ENCODE results near the gene NDUFA11. TPM values are rescaled to one million over a fixed set of nuclear protein-coding genes. Genes with fewer than 3 reads are reported as not detected.

NDUFA11 gene
- total RNA-seq, 1 donor, result 265 TPM

- Histone ChIP-seq H3K4me1 (ENCODE audit: insufficient read depth, low read length) (peaks cover 20% of the 10 kb centered on the region), H3K36me3 (ENCODE audit: insufficient read depth, low read length) (peaks cover 4% of the 10 kb centered on the region), H3K4me3 (ENCODE audit: insufficient read depth, low read length) (peak within 1 kb of the TSS; percentile 97), H3K79me2 (ENCODE audit: insufficient read depth, low read length) (peaks cover 39% of the 10 kb centered on the region), H3K9me3 (ENCODE audit: low read depth, low read length) (no peaks in the 10 kb centered on the region), H4K20me1 (ENCODE audit: insufficient read depth, low read length) (peaks cover 25% of the 10 kb centered on the region), H3K4me2 (ENCODE audit: insufficient read depth, low read length) (peak within 1 kb of the TSS; percentile 86), H3K27me3 (ENCODE audit: insufficient read depth, low read length) (no peaks in the 10 kb centered on the region), H2AFZ (ENCODE audit: low read length) (peak within 1 kb of the TSS; percentile 92), H3K27ac (ENCODE audit: low read depth, low read length) (peak within 1 kb of the TSS; percentile 94)
- peak; percentile 100 for DNase-seq (ENCODE audit: insufficient read length, low spot score, missing footprints)
- TF ChIP-seq, protein P1, sequence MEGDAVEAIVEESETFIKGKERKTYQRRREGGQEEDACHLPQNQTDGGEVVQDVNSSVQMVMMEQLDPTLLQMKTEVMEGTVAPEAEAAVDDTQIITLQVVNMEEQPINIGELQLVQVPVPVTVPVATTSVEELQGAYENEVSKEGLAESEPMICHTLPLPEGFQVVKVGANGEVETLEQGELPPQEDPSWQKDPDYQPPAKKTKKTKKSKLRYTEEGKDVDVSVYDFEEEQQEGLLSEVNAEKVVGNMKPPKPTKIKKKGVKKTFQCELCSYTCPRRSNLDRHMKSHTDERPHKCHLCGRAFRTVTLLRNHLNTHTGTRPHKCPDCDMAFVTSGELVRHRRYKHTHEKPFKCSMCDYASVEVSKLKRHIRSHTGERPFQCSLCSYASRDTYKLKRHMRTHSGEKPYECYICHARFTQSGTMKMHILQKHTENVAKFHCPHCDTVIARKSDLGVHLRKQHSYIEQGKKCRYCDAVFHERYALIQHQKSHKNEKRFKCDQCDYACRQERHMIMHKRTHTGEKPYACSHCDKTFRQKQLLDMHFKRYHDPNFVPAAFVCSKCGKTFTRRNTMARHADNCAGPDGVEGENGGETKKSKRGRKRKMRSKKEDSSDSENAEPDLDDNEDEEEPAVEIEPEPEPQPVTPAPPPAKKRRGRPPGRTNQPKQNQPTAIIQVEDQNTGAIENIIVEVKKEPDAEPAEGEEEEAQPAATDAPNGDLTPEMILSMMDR (IDR thresholded peaks at IDR 0.05; ENCODE audit: extremely low read depth, low read depth, low read length), result no peak
Measured at GRCh38 chr19:5904352-5905113, 943 bp upstream of the NDUFA11 start, which contains the start of gene VMAC. Gene VMAC (plus strand): TSS chr19:5904872. CDS start chr19:5904891, 19 bp downstream.

DNA sequence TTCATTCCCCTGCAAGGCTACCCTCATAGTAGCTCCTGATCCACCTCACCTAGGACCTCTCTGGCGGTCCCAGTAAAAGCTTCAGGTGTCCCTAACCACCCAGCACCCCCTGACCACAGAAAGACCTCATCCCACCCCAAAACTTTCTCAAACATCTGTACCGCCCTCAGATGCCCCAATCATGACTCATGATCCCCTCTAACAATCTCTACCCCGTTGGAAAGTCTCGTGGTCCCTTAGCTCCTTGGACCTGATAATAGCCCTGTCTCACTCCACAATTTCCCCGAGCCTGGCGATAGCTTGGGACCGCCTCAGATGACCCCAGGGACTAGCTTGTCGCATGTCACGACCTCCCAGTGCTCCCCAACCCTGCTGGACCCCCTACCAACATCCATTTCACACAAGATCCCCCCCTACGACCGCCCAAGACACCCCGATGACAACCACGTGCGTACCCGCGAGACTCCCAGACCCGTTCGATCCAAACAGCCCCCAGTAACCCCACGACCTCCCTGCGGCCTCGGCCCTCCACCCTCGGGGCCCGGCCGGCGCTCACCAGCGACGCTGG is 450 bp downstream of the NDUFA11 start:
- no peaks in the 10 kb centered on the region for H3K9me3 ChIP-seq (ENCODE audit: low read depth, low read length)
- H3K27me3 ChIP-seq (ENCODE audit: insufficient read depth, low read length), result no peaks in the 10 kb centered on the region
- TF ChIP-seq, protein P1 (IDR thresholded peaks at IDR 0.05; ENCODE audit: extremely low read depth, low read depth, low read length), result no peak
- H3K36me3 ChIP-seq (ENCODE audit: insufficient read depth, low read length), result peaks cover 4% of the 10 kb centered on the region
- H2AFZ ChIP-seq (ENCODE audit: low read length), result peak overlapping the region; percentile 80
- peak; percentile 94 for DNase-seq (ENCODE audit: insufficient read length, low spot score, missing footprints)
- H3K27ac ChIP-seq (ENCODE audit: low read depth, low read length), result peak overlapping the region; percentile 94
- H3K4me1 ChIP-seq (ENCODE audit: insufficient read depth, low read length), result peaks cover 20% of the 10 kb centered on the region
- peak overlapping the region; percentile 86 for H3K4me2 ChIP-seq (ENCODE audit: insufficient read depth, low read length)
- H3K79me2 ChIP-seq (ENCODE audit: insufficient read depth, low read length), result peaks cover 45% of the 10 kb centered on the region
- peak overlapping the region; percentile 97 for H3K4me3 ChIP-seq (ENCODE audit: insufficient read depth, low read length)
- H4K20me1 ChIP-seq (ENCODE audit: insufficient read depth, low read length), result peaks cover 31% of the 10 kb centered on the region

DNA sequence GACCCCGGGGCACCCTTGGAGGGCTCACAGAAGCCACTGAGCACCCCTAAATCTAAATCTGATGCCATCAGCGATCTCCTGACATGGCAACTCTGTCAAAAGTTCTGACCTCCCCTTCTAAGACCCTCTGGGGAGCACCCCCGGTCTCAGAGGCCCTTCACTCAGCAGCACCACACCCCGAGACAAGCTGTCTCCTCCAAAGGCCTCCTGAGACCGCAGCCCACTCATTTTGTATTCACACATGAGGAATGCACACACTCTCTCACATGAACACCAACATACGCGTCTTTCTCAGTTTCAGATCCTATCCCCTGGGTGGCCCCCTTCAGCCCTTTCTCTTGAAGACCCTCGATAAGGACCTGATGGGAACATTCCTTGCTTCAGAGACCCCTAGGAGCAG is 2.6 kb downstream of the NDUFA11 start:
- no peak overlapping the region for H2AFZ ChIP-seq (ENCODE audit: low read length)
- peak; percentile 82 for DNase-seq (ENCODE audit: insufficient read length, low spot score, missing footprints)
- H3K4me1 ChIP-seq (ENCODE audit: insufficient read depth, low read length), result peaks cover 20% of the 10 kb centered on the region
- peak overlapping the region; percentile 40 for H3K4me2 ChIP-seq (ENCODE audit: insufficient read depth, low read length)
- H3K4me3 ChIP-seq (ENCODE audit: insufficient read depth, low read length), result no peak overlapping the region
- H3K9me3 ChIP-seq (ENCODE audit: low read depth, low read length), result no peaks in the 10 kb centered on the region
- TF ChIP-seq, protein P1 (IDR thresholded peaks at IDR 0.05; ENCODE audit: extremely low read depth, low read depth, low read length), result no peak
- peak overlapping the region; percentile 24 for H3K27ac ChIP-seq (ENCODE audit: low read depth, low read length)
- H3K27me3 ChIP-seq (ENCODE audit: insufficient read depth, low read length), result no peaks in the 10 kb centered on the region
- H3K79me2 ChIP-seq (ENCODE audit: insufficient read depth, low read length), result peaks cover 57% of the 10 kb centered on the region
- H4K20me1 ChIP-seq (ENCODE audit: insufficient read depth, low read length), result peaks cover 47% of the 10 kb centered on the region
- H3K36me3 ChIP-seq (ENCODE audit: insufficient read depth, low read length), result peaks cover 8% of the 10 kb centered on the region
